ENCODE data around the gene MOV10L1. TPM values are rescaled to one million over a fixed set of nuclear protein-coding genes. Genes with fewer than 3 reads are reported as not detected.
A peak's percentile ranks its signal among the peaks of the same experiment; 100 is the strongest.

MOV10L1 gene
- total RNA-seq, 1 experiment from 2014 or later, result 0.26 TPM

- Histone ChIP-seq H3F3A (ENCODE audit: low read length, unreplicated experiment) (no peaks in the 10 kb centered on the region), H3K27ac (ENCODE audit: low read length) (no peak overlapping the region), H3K27me3 (ENCODE audit: low read length) (no peaks in the 10 kb centered on the region), H4K20me1 (ENCODE audit: low read length) (no peaks in the 10 kb centered on the region), H3K9me3 (ENCODE audit: low read length) (no peaks in the 10 kb centered on the region), H3K4me2 (ENCODE audit: low read length) (no peak overlapping the region), H3K4me3 (ENCODE audit: low read length) (no peak overlapping the region), H2AFZ (ENCODE audit: low read length) (no peak overlapping the region), H3K36me3 (ENCODE audit: low read depth, low read length) (no peaks in the 10 kb centered on the region), H3K9ac (ENCODE audit: low read length) (no peak overlapping the region), H3K79me2 (ENCODE audit: low read length) (no peaks in the 10 kb centered on the region), H3K9me2 (replicated peaks; ENCODE audit: low read length) (no peaks in the 10 kb centered on the region), H3K4me1 (ENCODE audit: insufficient read depth, low read length) (no peaks in the 10 kb centered on the region; the same call in 1 of the 2 replicates)
- no TSS peak for BruUV-seq (replicated peaks)
- intact Hi-C loops (cut with micrococcal nuclease), result loop anchor here (5.0 kb wide), 1 partner anchor 208 kb away; no protein-coding TSS in a partner anchor
- ChIA-PET CTCF (no interaction called here), POLR2A (ENCODE audit: unreplicated experiment) (no interaction called here)
- DNase-seq (no peak), ATAC-seq (no peak)
- TF ChIP-seq EZH2phosphoT487 (IDR thresholded peaks at IDR 0.05; ENCODE audit: borderline replicate concordance, low read length) (no peak), CTCF (conservative IDR thresholded peaks at IDR 0.05; ENCODE audit: low read depth, low read length) (no peak), EZH2 (IDR thresholded peaks at IDR 0.05; ENCODE audit: low read length, unreplicated experiment) (no peak)
These were observed 50.8 kb downstream of the MOV10L1 start for GRCh38 chr22:50140615-50141014.

GRCh38 chr22:50141462-50141861 lies 51.7 kb downstream of the MOV10L1 start:
- Histone ChIP-seq H3K79me2 (ENCODE audit: low read length) (no peaks in the 10 kb centered on the region), H3K4me2 (ENCODE audit: low read length) (no peak overlapping the region), H3F3A (ENCODE audit: low read length, unreplicated experiment) (no peaks in the 10 kb centered on the region), H3K4me3 (ENCODE audit: low read length) (no peak overlapping the region), H3K36me3 (ENCODE audit: low read depth, low read length) (no peaks in the 10 kb centered on the region), H4K20me1 (ENCODE audit: low read length) (no peaks in the 10 kb centered on the region), H3K27me3 (ENCODE audit: low read length) (no peaks in the 10 kb centered on the region), H3K4me1 (ENCODE audit: insufficient read depth, low read length) (no peaks in the 10 kb centered on the region; the same call in 1 of the 2 replicates), H3K9ac (ENCODE audit: low read length) (no peak overlapping the region), H3K9me3 (ENCODE audit: low read length) (no peaks in the 10 kb centered on the region), H3K9me2 (replicated peaks; ENCODE audit: low read length) (no peaks in the 10 kb centered on the region), H3K27ac (ENCODE audit: low read length) (no peak overlapping the region), H2AFZ (ENCODE audit: low read length) (no peak overlapping the region)
- TF ChIP-seq CTCF (conservative IDR thresholded peaks at IDR 0.05; ENCODE audit: low read depth, low read length), result no peak
- TF ChIP-seq EZH2phosphoT487 (IDR thresholded peaks at IDR 0.05; ENCODE audit: borderline replicate concordance, low read length), result no peak
- no peak for TF ChIP-seq EZH2 (IDR thresholded peaks at IDR 0.05; ENCODE audit: low read length, unreplicated experiment)
- ChIA-PET CTCF (no interaction called here), POLR2A (ENCODE audit: unreplicated experiment) (interaction anchor here (0.6 kb wide), 1 partner anchor 137 kb away, joined by 8 read pairs; no protein-coding TSS in a partner anchor)
- BruUV-seq (replicated peaks), result no TSS peak
- intact Hi-C loops (cut with micrococcal nuclease), result loop anchor here (5.0 kb wide), 1 partner anchor 209 kb away; no protein-coding TSS in a partner anchor
- ATAC-seq, result no peak
- DNase-seq, result no peak

GRCh38 chr22:50141891-50142363 lies 52.1 kb downstream of the MOV10L1 start:
- H2AFZ ChIP-seq (ENCODE audit: low read length), result no peak overlapping the region
- BruUV-seq (replicated peaks), result no TSS peak
- no peaks in the 10 kb centered on the region for H3K27me3 ChIP-seq (ENCODE audit: low read length)
- H3K9me3 ChIP-seq (ENCODE audit: low read length), result no peaks in the 10 kb centered on the region
- no peaks in the 10 kb centered on the region; the same call in 1 of the 2 replicates for H3K4me1 ChIP-seq (ENCODE audit: insufficient read depth, low read length)
- ChIA-PET CTCF (no interaction called here), POLR2A (ENCODE audit: unreplicated experiment) (interaction anchor here (0.6 kb wide), 1 partner anchor 138 kb away, joined by 8 read pairs; no protein-coding TSS in a partner anchor)
- H3F3A ChIP-seq (ENCODE audit: low read length, unreplicated experiment), result no peaks in the 10 kb centered on the region
- no peak for DNase-seq
- H3K36me3 ChIP-seq (ENCODE audit: low read depth, low read length), result no peaks in the 10 kb centered on the region
- intact Hi-C loops (cut with micrococcal nuclease), result loop anchor here (5.0 kb wide), 1 partner anchor 210 kb away; no protein-coding TSS in a partner anchor
- no peaks in the 10 kb centered on the region for H3K79me2 ChIP-seq (ENCODE audit: low read length)
- no peak overlapping the region for H3K4me3 ChIP-seq (ENCODE audit: low read length)
- no peaks in the 10 kb centered on the region for H3K9me2 ChIP-seq (replicated peaks; ENCODE audit: low read length)
- H4K20me1 ChIP-seq (ENCODE audit: low read length), result no peaks in the 10 kb centered on the region
- no peak overlapping the region for H3K27ac ChIP-seq (ENCODE audit: low read length)
- ATAC-seq, result no peak
- no peak overlapping the region for H3K4me2 ChIP-seq (ENCODE audit: low read length)
- TF ChIP-seq EZH2 (IDR thresholded peaks at IDR 0.05; ENCODE audit: low read length, unreplicated experiment) (no peak), CTCF (conservative IDR thresholded peaks at IDR 0.05; ENCODE audit: low read depth, low read length) (peak; percentile 21)
- H3K9ac ChIP-seq (ENCODE audit: low read length), result no peak overlapping the region
